Measurements from ENCODE around the gene RPL27.
"Not testable (repeated sequence)": the region's sequence is repeated elsewhere in the genome, so short reads cannot be mapped to it uniquely, and the experiment has no call there.

Gene RPL27

GRCh38 chr17:42993913-42994312 lies 4.3 kb upstream of the RPL27 start:
- not testable (repeated sequence) for DNase-seq

GRCh38 chr17:42997390-42997983 lies 732 bp upstream of the RPL27 start:
- no peak for DNase-seq

GRCh38 chr17:42999003-42999525 lies 845 bp downstream of the RPL27 start:
- no peak for DNase-seq

- DNase-seq: not testable (repeated sequence)
Measured at GRCh38 chr17:43000894-43001293, 2.7 kb downstream of the RPL27 start.

GRCh38 chr17:43003542-43004172 lies 5.4 kb downstream of the RPL27 start:
- peak; percentile 48 for DNase-seq

- peak; percentile 80 for DNase-seq
Measured at GRCh38 chr17:43006639-43007551, 8.7 kb downstream of the RPL27 start, which contains the start of gene IFI35. Gene IFI35, plus strand, starts transcription at chr17:43006784. Its CDS starts 164 bp downstream, at chr17:43006948.

GRCh38 chr17:43010667-43011308 lies 12.6 kb downstream of the RPL27 start:
- no peak for DNase-seq

- DNase-seq: no peak
Measured at GRCh38 chr17:43011728-43012472, 13.7 kb downstream of the RPL27 start.

- DNase-seq: no peak
Measured at GRCh38 chr17:43013296-43013695, 15.1 kb downstream of the RPL27 start.

GRCh38 chr17:43014020-43014648 lies 15.9 kb downstream of the RPL27 start:
- no peak for DNase-seq

GRCh38 chr17:43014649-43015542 lies 16.7 kb downstream of the RPL27 start:
- no peak for DNase-seq

GRCh38 chr17:43015579-43015978 lies 17.4 kb downstream of the RPL27 start:
- DNase-seq: no peak

GRCh38 chr17:43016216-43016615 lies 18.0 kb downstream of the RPL27 start:
- DNase-seq: no peak

- no peak for DNase-seq
Measured at GRCh38 chr17:43018008-43018853, 20.0 kb downstream of the RPL27 start.

GRCh38 chr17:43018932-43019331 lies 20.7 kb downstream of the RPL27 start:
- DNase-seq: no peak

- no peak for DNase-seq
Measured at GRCh38 chr17:43019418-43019817, 21.2 kb downstream of the RPL27 start.

GRCh38 chr17:43020030-43020621 lies 21.9 kb downstream of the RPL27 start:
- DNase-seq: peak; percentile 26

GRCh38 chr17:43020789-43021740 lies 22.8 kb downstream of the RPL27 start:
- DNase-seq: peak; percentile 62

Data from fibroblast of skin of abdomen (primary cell).